Stimulated activated CD4-positive, alpha-beta T cell treated with anti-CD3 and anti-CD28 coated beads, Interleukin-4, amount 100 ng/mL, for 4 hours (primary cell): ENCODE data around the gene GARIN1A.
"Not testable (repeated sequence)": the region's sequence is repeated elsewhere in the genome, so short reads cannot be mapped to it uniquely, and the experiment has no call there.

ENCODE experiments used
- DNase-seq, 2 experiments: peaks; one replicate each; pipeline ENCODE4 v3.0.0-alpha.2; 2020

Gene GARIN1A

GRCh38 chr7:128687131-128687530 lies 15.0 kb downstream of the GARIN1A start:
- DNase-seq: no peak

GRCh38 chr7:128688492-128688891 lies 16.4 kb downstream of the GARIN1A start:
- no peak for DNase-seq

GRCh38 chr7:128689161-128689935 lies 17.3 kb downstream of the GARIN1A start:
- not testable (repeated sequence) for DNase-seq

GRCh38 chr7:128691227-128691626 lies 19.1 kb downstream of the GARIN1A start:
- no peak for DNase-seq

GRCh38 chr7:128692623-128693270 lies 20.7 kb downstream of the GARIN1A start:
- DNase-seq: no peak

- no peak for DNase-seq
These were observed 21.4 kb downstream of the GARIN1A start for GRCh38 chr7:128693373-128694015.

- DNase-seq: no peak
These were observed 22.6 kb downstream of the GARIN1A start for GRCh38 chr7:128694738-128695137.

- DNase-seq: peak in 1 of 2 experiments; percentile 30
These were observed 25.3 kb downstream of the GARIN1A start for GRCh38 chr7:128697302-128697905.

GRCh38 chr7:128699196-128699712 lies 27.2 kb downstream of the GARIN1A start:
- no peak for DNase-seq

GRCh38 chr7:128699895-128700294 lies 27.8 kb downstream of the GARIN1A start:
- DNase-seq: no peak

GRCh38 chr7:128701062-128701785 lies 29.1 kb downstream of the GARIN1A start:
- no peak for DNase-seq

- DNase-seq: no peak
These were observed 31.6 kb downstream of the GARIN1A start for GRCh38 chr7:128703609-128704241.

GRCh38 chr7:128705891-128706333 lies 33.8 kb downstream of the GARIN1A start:
- DNase-seq: no peak

- no peak for DNase-seq
These were observed 35.7 kb downstream of the GARIN1A start for GRCh38 chr7:128707752-128708151.

- DNase-seq: no peak
These were observed 36.1 kb downstream of the GARIN1A start for GRCh38 chr7:128708235-128708634.

- no peak for DNase-seq
These were observed 36.7 kb downstream of the GARIN1A start for GRCh38 chr7:128708824-128709223.

- DNase-seq: no peak
These were observed 38.4 kb downstream of the GARIN1A start for GRCh38 chr7:128710481-128710880.

GRCh38 chr7:128713794-128714193 lies 41.7 kb downstream of the GARIN1A start:
- no peak for DNase-seq

GRCh38 chr7:128714701-128715495 lies 42.8 kb downstream of the GARIN1A start:
- DNase-seq: no peak

- DNase-seq: no peak
These were observed 47.0 kb downstream of the GARIN1A start for GRCh38 chr7:128718967-128719642.
